Suppressor macrophage treated with lipopolysaccharide for 1 hour (primary cell): Measurements from ENCODE around the gene TWIST2.

Experiments
- DNase-seq, 3 donors: peaks; one replicate each; pipeline ENCODE4 v3.0.0-alpha.2; 2020 to 2022

Gene TWIST2

GRCh38 chr2:238908960-238909951, 61.4 kb downstream of the TWIST2 start:
- peak in 1 of 3 donors; percentile 2 for DNase-seq

GRCh38 chr2:238910751-238911351, 63.0 kb downstream of the TWIST2 start:
- DNase-seq: no peak

GRCh38 chr2:238911376-238912227, 63.7 kb downstream of the TWIST2 start:
- DNase-seq: no peak

- no peak for DNase-seq
These were observed 64.5 kb downstream of the TWIST2 start for GRCh38 chr2:238912228-238912915.

GRCh38 chr2:238912916-238913875, 65.3 kb downstream of the TWIST2 start:
- no peak for DNase-seq

- no peak for DNase-seq
These were observed 66.2 kb downstream of the TWIST2 start for GRCh38 chr2:238913931-238914647.

GRCh38 chr2:238914648-238915015, 66.7 kb downstream of the TWIST2 start:
- no peak for DNase-seq

GRCh38 chr2:238915196-238915595, 67.3 kb downstream of the TWIST2 start:
- DNase-seq: no peak

GRCh38 chr2:238915596-238915995, 67.7 kb downstream of the TWIST2 start:
- DNase-seq: no peak

GRCh38 chr2:238916176-238916874, 68.4 kb downstream of the TWIST2 start:
- no peak for DNase-seq

GRCh38 chr2:238916875-238917590, 69.1 kb downstream of the TWIST2 start:
- DNase-seq: no peak

- no peak for DNase-seq
These were observed 71.4 kb downstream of the TWIST2 start for GRCh38 chr2:238919307-238919706.

GRCh38 chr2:238920053-238920452, 72.2 kb downstream of the TWIST2 start:
- no peak for DNase-seq

GRCh38 chr2:238920601-238921001, 72.7 kb downstream of the TWIST2 start:
- DNase-seq: no peak

GRCh38 chr2:238921259-238921658, 73.4 kb downstream of the TWIST2 start:
- DNase-seq: no peak

- DNase-seq: no peak
These were observed 73.9 kb downstream of the TWIST2 start for GRCh38 chr2:238921681-238922319.

- no peak for DNase-seq
These were observed 74.5 kb downstream of the TWIST2 start for GRCh38 chr2:238922435-238922834.

- no peak for DNase-seq
These were observed 76.1 kb downstream of the TWIST2 start for GRCh38 chr2:238924032-238924431.

GRCh38 chr2:238924796-238925195, 76.9 kb downstream of the TWIST2 start:
- no peak for DNase-seq
